Left renal pelvis (tissue), 4 donors: ENCODE data around the gene SLC17A7. TPM values are rescaled to one million over a fixed set of nuclear protein-coding genes. Genes with fewer than 3 reads are reported as not detected.

Source experiments
- DNase-seq, 4 donors: peaks; one replicate each; pipeline ENCODE4 v3.0.0-alpha.2; 2013; ENCODE audit warnings: low read depth in 4 of 4, low spot score in 3 of 4
- polyA plus RNA-seq, 4 donors: library from polyadenylated mRNA; unstranded; fragments of 120-200 nt; gene quantifications; one replicate each; pipeline ENCODE4 v1.2.1, GENCODE V29; 2013; ENCODE audit not compliant: insufficient read length in 4 of 4

SLC17A7 gene
- polyA plus RNA-seq, 4 donors: 0.29 to 3.2 (median 0.56) TPM

DNA sequence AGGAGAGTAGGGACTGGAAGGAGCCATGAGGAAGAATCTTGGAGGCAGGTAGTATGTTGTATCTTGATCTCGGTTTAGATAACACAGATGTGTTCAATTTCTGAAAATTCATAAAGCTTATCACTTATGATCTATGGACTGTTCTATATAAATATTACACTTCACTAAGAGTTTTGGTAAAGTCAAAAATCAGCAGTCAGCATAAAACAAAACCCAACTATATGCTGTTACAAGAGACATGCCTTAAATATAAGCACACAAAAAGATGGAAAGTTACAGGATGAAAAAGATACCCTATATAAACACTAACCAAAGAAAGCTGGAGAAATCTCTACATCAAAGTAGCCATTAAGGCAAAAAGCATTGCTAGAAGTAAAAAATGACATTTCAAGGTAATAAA is 57.7 kb downstream of the SLC17A7 start:
- no peak for DNase-seq

DNA sequence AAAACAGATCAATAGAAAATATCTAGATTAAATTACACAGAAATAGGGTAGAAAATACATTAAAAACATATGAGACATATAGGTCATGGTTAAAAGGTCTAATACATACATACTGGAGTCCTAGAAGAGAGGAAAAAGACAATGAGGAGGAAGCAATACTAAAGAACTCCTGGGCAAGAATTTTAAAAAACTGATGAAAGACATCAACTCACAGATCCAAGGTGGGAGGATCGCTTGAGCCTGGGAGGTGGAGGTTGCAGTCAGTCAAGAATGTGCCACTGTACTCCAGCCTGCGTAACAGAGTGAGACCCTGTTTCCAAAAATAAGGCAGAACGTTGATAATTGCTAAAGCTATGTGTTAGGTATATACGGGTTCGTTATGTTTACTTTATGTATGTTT is 58.7 kb downstream of the SLC17A7 start:
- no peak for DNase-seq

DNA sequence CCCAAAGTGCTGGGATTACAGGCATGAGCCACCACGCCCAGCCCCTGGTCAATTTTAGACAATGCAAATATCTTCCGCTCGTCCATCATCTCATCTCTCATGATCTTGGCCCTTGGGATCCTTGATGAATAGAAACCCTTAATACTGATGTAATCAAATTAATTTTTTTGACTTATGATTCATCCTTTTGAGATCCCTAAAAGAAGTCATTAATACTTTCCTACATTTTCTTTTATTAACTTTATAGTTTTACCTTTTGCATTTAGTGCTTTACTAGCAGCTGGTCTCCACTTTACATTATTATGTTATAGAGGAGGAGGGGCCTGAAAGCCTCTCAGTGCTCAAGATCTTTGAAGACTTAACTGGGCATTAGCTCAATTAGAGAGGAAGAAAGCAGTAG is 60.9 kb downstream of the SLC17A7 start:
- no peak for DNase-seq

Other genes starting within 250 kb of the SLC17A7 start
- 1 to 10 TPM; 1.8 to 5.1 (median 2.6) TPM for gene SLC6A16, start 116.3 kb downstream of the SLC17A7 start, polyA plus RNA-seq
- 10 to 100 TPM; 30.2 to 43.6 (median 38.4) TPM for gene CD37, start 106.1 kb downstream of the SLC17A7 start, polyA plus RNA-seq
- 100 to 1,000 TPM in 3 of 4 donors, 10 to 100 TPM in 1; 86.5 to 113 (median 104) TPM for gene TEAD2, start 79.1 kb downstream of the SLC17A7 start, polyA plus RNA-seq
- 1 to 10 TPM; 4.2 to 7.0 (median 5.8) TPM for gene DKKL1, start 77.7 kb downstream of the SLC17A7 start, polyA plus RNA-seq
- under 1 TPM in 1 of 4 donors, not detected in 3; 0.32 TPM for gene KASH5, start 53.3 kb downstream of the SLC17A7 start, polyA plus RNA-seq
- not detected for gene PTH2, start 18.1 kb downstream of the SLC17A7 start, polyA plus RNA-seq
- not detected for gene GFY, start 16.1 kb downstream of the SLC17A7 start, polyA plus RNA-seq
- 100 to 1,000 TPM in 1 of 4 donors, 10 to 100 TPM in 3; 52.5 to 104 (median 82.3) TPM for gene PIH1D1, start 10.3 kb upstream of the SLC17A7 start, polyA plus RNA-seq
- gene ALDH16A1, start 11.7 kb upstream of the SLC17A7 start, polyA plus RNA-seq: 10 to 100 TPM; 12.2 to 32.1 (median 16.4) TPM
- 1 to 10 TPM; 2.8 to 6.7 (median 4.5) TPM for gene FLT3LG, start 32.7 kb upstream of the SLC17A7 start, polyA plus RNA-seq
- gene RPL13A, start 46.1 kb upstream of the SLC17A7 start, polyA plus RNA-seq: 1,000 to 10,000 TPM; 2,432 to 3,072 (median 2,712) TPM
- gene RPS11, start 54.9 kb upstream of the SLC17A7 start, polyA plus RNA-seq: 1,000 to 10,000 TPM; 2,592 to 2,856 (median 2,752) TPM
- gene FCGRT, start 71.1 kb upstream of the SLC17A7 start, polyA plus RNA-seq: 100 to 1,000 TPM; 214 to 302 (median 275) TPM
- gene RCN3, start 86.5 kb upstream of the SLC17A7 start, polyA plus RNA-seq: 100 to 1,000 TPM in 1 of 4 donors, 10 to 100 TPM in 3; 18.1 to 107 (median 23.4) TPM
- 10 to 100 TPM; 46.1 to 75.0 (median 57.6) TPM for gene NOSIP, start 139.0 kb upstream of the SLC17A7 start, polyA plus RNA-seq
- 1 to 10 TPM in 3 of 4 donors, under 1 TPM in 1; 0.52 to 7.5 (median 6.4) TPM for gene PRRG2, start 139.8 kb upstream of the SLC17A7 start, polyA plus RNA-seq
- gene PRR12, start 149.7 kb upstream of the SLC17A7 start, polyA plus RNA-seq: 10 to 100 TPM; 15.4 to 31.1 (median 20.3) TPM
- gene RRAS, start 198.6 kb upstream of the SLC17A7 start, polyA plus RNA-seq: 10 to 100 TPM; 20.1 to 49.9 (median 26.6) TPM
- 10 to 100 TPM; 28.7 to 45.5 (median 31.3) TPM for gene SCAF1, start 200.7 kb upstream of the SLC17A7 start, polyA plus RNA-seq
- gene IRF3, start 224.3 kb upstream of the SLC17A7 start, polyA plus RNA-seq: 10 to 100 TPM; 39.3 to 84.9 (median 47.1) TPM
- gene BCL2L12, start 224.4 kb upstream of the SLC17A7 start, polyA plus RNA-seq: 10 to 100 TPM; 20.6 to 36.1 (median 22.4) TPM
- gene PRMT1, start 235.7 kb upstream of the SLC17A7 start, polyA plus RNA-seq: 100 to 1,000 TPM; 161 to 255 (median 205) TPM
- gene ADM5, start 248.1 kb upstream of the SLC17A7 start, polyA plus RNA-seq: 1 to 10 TPM in 2 of 4 donors, under 1 TPM in 2; 0.74 to 2.1 (median 1.1) TPM
- gene CPT1C, start 249.6 kb upstream of the SLC17A7 start, polyA plus RNA-seq: 10 to 100 TPM; 10.9 to 22.8 (median 16.1) TPM